NCI-H1417 (cell line): ENCODE results near the gene PLD4.
"Not testable (repeated sequence)": the region's sequence is repeated elsewhere in the genome, so short reads cannot be mapped to it uniquely, and the experiment has no call there.

Experiments
- DNase-seq, 3 experiments: peaks; one replicate each; lab custom pipeline; 2025; lab: John Stamatoyannopoulos, UW

Gene PLD4

GRCh38 chr14:104941508-104942365 lies 17.1 kb downstream of the PLD4 start:
- no peak for DNase-seq

- DNase-seq, result no peak
These were observed 17.9 kb downstream of the PLD4 start for GRCh38 chr14:104942586-104942985.

- not testable (repeated sequence) for DNase-seq
These were observed 18.7 kb downstream of the PLD4 start for GRCh38 chr14:104943216-104944015.

GRCh38 chr14:104944016-104944308 lies 19.3 kb downstream of the PLD4 start:
- not testable (repeated sequence) for DNase-seq

- DNase-seq, result not testable (repeated sequence)
These were observed 19.9 kb downstream of the PLD4 start for GRCh38 chr14:104944436-104945205.

- not testable (repeated sequence) for DNase-seq
These were observed 20.6 kb downstream of the PLD4 start for GRCh38 chr14:104945266-104945665.

GRCh38 chr14:104945986-104946965 lies 21.6 kb downstream of the PLD4 start:
- not testable (repeated sequence) for DNase-seq

GRCh38 chr14:104947201-104947600 lies 22.5 kb downstream of the PLD4 start:
- DNase-seq, result not testable (repeated sequence)

GRCh38 chr14:104947881-104948735 lies 23.4 kb downstream of the PLD4 start:
- DNase-seq, result not testable (repeated sequence)

- DNase-seq, result no peak
These were observed 24.0 kb downstream of the PLD4 start for GRCh38 chr14:104948736-104949031.

- DNase-seq, result not testable (repeated sequence)
These were observed 24.8 kb downstream of the PLD4 start for GRCh38 chr14:104949406-104949955.

GRCh38 chr14:104950021-104950420 lies 25.3 kb downstream of the PLD4 start:
- no peak for DNase-seq

GRCh38 chr14:104950701-104951100 lies 26.0 kb downstream of the PLD4 start:
- DNase-seq, result not testable (repeated sequence)

- not testable (repeated sequence) for DNase-seq
These were observed 27.4 kb downstream of the PLD4 start for GRCh38 chr14:104951863-104952657.

- no peak for DNase-seq
These were observed 28.4 kb downstream of the PLD4 start for GRCh38 chr14:104953097-104953496.

- no peak for DNase-seq
These were observed 29.4 kb downstream of the PLD4 start for GRCh38 chr14:104953896-104954656.

- no peak for DNase-seq
These were observed 30.2 kb downstream of the PLD4 start for GRCh38 chr14:104954746-104955395.

GRCh38 chr14:104955396-104955770 lies 30.7 kb downstream of the PLD4 start:
- DNase-seq, result no peak
